HS-5 (cell line): Measurements from ENCODE around the gene LDB3.
A peak's percentile ranks its signal among the peaks of the same experiment; 100 is the strongest.

Experiments
- DNase-seq: peaks from one replicate; pipeline ENCODE4 v3.0.0-alpha.2; 2012; ENCODE audit warnings: low read depth

LDB3 gene

DNA sequence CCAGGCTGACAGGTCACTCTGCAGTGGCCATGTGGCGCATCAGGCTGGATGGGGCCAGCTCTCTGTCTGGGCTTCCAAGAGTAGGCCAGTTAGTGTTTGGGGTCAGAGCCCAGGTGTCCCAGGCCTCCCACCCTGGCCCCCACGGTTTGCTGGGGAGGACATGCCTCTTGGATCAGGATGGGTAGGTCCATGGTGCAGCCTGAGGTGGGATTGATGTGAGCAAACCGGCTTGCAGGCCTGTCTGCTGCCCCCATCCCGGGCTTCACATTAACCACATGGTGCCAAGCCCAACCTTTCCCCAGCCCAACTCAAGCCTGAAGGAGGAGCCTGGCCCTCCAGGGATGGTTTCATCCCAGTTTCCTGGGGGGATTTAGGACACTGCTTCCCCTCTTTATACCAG lies 39.2 kb downstream of the LDB3 start:
- DNase-seq: no peak

- DNase-seq: no peak
These were observed 39.9 kb downstream of the LDB3 start for GRCh38 chr10:86708068-86708782.

GRCh38 chr10:86708783-86709380 lies 40.6 kb downstream of the LDB3 start:
- DNase-seq: no peak

- no peak for DNase-seq
These were observed 41.3 kb downstream of the LDB3 start for GRCh38 chr10:86709396-86710185.

DNA sequence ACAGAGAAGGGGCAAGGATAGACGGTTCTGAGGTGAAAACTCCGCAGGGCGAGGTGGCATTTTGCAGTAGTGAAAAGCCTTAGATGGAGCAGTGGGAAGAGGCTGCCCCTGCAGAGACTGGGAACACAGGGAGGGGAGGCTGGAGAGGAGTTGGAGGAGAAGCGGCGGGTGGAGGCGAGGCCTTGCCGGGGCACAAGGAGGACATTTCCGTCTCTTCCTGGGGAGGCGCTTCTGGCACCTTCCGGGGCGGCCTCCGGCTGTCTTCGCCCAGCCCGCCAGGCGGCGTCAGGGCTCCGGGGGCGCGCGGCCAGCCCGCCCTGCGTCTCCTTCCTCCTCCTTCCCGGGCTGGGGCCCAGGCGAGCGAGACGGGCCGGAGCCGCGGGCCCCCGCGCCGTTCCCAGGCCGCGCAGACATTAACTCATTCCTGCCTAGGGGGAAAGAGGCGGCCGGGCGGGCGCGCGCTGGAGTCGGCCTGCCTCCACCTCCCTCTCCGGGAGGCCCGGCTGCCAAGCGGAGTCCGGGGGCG lies 42.7 kb downstream of the LDB3 start:
- peak; percentile 53 for DNase-seq

GRCh38 chr10:86711513-86712316 lies 43.4 kb downstream of the LDB3 start:
- no peak for DNase-seq

DNA sequence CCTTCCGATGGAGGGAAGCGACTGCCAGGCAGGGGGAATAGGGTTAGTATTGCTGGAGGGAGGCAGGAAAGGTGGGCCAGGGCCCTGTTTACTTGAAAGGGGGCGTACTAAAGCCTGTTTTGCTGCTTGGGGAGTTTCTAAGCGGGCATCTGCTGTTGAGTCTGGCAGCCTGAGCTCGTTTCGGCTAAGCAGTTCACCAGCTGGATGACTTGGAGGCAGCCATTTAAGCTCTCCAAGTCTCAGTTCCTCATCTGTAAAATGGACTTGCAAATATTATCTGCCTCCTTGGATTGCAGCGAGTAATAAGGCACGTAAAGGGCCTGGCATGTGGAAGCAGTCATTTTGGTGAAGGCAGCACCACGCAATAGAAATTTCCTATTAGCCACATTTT lies 44.0 kb downstream of the LDB3 start:
- no peak for DNase-seq

DNA sequence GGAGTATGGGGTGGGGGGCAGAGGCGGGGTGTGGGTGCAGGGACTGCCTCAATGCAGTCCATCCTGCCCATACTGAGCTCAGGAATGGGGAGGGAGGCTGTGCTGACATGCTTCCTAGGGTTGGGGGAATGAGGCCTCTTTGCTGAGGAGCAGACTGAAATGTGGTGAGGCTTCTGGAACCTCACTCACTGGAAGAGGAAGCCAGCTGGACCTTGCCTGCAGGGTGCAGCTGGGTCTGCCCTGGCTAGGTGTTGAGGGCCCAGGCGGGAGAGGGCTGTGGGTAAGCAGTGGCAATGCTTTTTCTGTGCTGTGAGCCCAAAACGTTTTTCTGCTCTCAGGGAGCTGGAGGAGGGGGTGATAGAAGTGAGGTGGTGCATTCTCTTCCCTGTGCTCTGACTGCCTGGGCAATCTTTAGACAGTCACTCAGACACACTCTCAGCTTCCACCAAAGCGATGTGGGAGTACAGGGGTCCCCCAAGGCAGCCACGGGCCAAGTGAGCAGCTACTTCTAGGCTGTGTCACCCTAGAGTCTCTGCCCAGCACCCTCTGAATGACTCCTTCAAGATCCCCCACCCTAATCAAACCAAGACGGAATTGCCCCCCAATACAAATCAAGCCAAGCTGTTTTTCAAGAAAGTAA lies 47.0 kb downstream of the LDB3 start:
- no peak for DNase-seq

DNA sequence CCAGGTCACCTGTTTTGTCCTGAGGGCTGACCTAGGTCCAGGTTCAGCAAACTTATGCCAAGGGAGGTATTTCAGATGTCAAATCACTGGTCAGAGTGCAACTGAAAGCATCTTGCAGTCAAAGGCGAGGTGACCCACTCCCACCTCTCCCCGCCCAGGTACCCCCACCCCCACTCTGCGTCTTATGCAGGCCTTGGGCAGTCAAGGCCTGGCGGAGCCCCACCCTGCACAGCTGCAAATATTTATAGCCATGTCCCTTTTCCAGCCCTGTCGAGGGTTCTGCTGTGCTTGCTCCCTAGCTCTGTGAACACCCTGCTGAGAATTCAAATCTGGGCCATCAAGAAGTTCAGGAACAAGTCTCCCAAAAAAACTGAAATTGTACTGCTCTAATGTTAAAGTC lies 47.5 kb downstream of the LDB3 start:
- DNase-seq: no peak

DNA sequence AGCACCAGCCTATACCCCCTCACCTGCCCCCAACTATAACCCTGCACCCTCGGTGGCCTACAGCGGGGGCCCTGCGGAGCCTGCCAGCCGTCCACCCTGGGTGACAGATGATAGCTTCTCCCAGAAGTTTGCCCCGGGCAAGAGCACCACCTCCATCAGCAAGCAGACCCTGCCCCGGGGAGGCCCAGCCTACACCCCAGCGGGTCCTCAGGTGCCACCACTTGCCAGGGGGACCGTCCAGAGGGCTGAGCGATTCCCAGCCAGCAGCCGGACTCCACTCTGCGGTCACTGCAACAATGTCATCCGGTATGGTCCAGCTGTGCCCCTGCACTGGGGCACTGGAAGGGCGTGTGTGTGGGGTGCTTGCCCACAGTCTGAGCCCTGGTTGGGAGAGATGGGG lies 48.2 kb downstream of the LDB3 start:
- DNase-seq: no peak

DNA sequence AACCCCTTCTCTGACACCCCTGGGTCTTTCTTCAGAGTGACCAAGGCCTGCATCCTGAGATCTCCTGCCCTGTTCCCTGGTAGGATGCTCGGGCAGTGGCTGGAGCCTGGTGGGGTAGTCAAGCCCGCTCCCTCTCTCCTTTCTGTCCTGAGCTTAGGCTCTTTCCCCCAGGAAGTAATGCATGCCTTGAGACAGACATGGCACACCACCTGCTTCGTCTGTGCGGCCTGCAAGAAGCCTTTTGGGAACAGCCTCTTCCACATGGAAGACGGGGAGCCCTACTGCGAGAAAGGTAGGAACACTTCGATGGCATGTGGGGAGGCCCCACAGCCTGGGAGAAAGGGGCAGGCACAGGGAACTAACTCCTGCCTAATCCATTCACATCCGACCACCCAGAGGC lies 50.2 kb downstream of the LDB3 start:
- no peak for DNase-seq

- DNase-seq: no peak
These were observed 52.9 kb downstream of the LDB3 start for GRCh38 chr10:86721232-86721631.

DNA sequence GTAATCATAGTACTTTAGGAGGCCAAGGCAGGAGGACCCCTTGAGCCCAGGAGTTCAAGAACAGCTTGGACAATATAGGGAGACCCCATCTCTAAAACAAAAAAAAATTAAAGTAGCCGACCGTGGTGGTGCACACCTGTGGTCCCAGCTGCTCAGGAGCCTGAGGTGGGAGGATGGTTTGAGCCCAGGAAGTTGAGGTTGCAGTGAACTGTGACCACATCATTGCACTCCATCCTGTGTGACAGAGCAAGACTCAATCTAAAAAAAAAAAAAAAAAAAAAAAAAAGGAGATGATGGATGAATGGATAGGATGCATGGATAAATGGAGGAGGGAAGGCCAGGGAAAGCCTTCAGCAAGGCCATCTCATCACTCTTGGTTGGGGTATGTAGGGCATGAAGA lies 54.7 kb downstream of the LDB3 start:
- no peak for DNase-seq

DNA sequence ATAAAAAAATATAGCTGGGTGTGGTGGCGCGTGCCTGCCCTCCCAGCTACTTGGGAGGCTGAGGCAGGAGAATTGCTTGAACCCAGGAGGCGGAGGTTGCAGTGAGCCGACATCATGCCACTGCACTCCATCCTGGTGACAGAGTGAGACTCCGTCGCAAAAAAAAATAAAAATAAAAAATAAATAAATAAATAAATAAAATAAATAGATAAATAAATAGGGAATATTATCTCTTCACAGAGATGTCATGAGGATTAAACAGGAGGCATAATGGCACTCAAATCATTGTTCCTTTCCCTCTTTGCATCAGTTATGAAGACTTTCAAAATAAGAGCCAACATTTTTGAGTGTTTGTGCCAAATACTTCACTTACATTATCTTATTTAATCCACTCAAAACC lies 56.1 kb downstream of the LDB3 start:
- no peak for DNase-seq

DNA sequence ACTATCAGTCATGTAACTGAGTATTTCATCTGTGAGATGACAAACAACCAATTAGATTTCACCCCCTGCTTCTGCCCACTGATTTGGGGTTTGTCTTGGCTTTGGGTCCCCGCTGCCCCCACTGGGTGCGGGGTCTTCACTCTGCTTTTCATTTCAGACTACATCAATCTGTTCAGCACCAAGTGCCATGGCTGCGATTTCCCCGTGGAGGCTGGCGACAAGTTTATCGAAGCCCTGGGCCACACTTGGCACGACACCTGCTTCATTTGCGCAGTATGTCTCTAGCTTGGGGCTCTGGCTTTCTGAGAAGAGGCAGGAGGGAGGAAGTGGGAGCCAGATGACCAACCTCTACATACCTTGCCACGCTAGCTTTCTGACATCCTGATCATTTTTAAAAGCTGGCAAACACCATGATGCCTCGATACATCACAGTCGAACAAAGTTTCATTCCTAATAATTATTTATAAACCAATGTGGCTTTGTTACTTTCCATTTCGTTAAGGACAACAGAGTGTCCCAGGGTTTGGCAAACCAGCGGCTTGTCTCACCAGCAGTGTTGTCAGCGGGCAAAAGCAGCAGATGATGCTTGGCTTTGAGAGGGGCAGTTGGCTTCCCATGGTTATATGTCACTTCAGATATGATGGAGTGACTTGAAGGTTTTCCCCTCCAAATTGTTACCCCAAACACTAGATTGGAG lies 57.8 kb downstream of the LDB3 start:
- no peak for DNase-seq

GRCh38 chr10:86726677-86726999 lies 58.3 kb downstream of the LDB3 start:
- DNase-seq: no peak

DNA sequence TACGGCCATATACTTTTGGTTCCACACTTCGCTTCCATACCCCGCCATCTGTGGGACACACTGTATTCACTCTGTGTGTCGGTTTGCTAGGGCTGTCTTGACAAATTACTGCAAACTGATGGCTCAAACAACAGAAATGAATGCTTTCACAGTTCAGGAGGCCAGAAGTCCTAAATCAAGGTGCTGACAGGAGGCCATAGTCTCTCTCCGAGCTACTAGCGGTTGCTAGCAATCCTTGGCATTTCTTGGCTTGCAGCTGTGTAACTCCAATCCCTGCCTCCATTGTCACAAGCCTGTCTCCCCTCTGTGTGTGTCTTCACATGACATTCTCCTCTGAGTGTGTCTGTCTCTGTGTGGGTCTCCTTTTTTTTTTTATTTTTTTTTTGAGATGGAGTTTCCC lies 59.2 kb downstream of the LDB3 start:
- no peak for DNase-seq

- no peak for DNase-seq
These were observed 59.7 kb downstream of the LDB3 start for GRCh38 chr10:86728056-86728455.

DNA sequence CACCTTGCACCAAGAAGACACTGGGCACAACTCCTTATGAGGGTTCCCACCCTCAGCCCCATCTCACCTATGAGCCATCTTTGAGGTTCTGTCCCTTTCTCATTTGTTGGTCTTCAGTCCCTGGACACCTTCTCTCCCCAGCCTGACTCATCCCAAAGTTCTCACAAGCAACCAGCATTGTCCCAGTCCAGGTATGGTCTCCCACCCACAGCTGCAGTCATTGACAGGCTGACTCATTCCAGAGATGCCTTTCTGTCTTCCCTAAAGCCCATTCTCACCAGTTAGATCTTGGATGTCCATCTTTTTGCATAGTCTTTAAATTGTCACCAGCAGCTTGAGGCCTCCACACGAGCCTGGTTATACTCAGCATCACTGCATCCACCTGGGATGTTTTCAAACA lies 61.4 kb downstream of the LDB3 start:
- DNase-seq: no peak

DNA sequence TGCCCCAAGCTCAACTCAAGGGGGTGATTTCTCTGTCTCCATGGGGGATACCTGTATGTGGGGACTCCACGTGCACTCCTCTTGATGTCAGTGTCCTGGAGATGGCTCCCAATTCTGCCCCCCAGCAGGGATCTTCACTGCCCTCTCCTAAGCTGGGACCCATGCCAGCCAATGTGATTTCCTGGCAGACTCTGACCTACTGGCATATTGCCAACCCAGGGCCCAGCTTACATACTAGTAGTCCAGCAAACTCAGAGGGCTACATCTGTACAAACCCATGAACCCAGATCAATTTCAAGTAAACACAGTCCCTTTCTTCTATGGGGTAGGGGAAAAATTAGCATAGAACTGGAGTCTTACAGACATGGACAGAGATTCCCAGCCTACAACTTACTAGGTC lies 61.9 kb downstream of the LDB3 start:
- no peak for DNase-seq

DNA sequence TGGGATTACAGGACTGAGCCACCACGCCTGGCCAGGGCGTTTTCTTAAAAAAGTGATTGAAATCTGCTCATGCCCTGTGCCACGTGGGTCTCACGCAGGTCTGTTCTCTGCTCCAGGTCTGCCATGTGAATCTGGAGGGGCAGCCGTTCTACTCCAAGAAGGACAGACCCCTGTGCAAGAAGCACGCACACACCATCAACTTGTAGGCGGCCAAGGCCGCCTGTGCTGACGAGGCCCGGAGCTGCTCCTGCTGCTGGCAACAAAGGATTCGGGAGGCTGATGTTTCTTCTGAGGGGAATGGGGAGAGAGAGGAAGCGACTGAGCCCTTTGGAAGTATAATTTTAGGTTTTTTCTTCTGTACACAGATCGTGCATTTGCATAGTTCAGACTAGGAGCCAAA lies 64.5 kb downstream of the LDB3 start:
- DNase-seq: no peak
